Inflammatory macrophage (primary cell): ENCODE results near the gene GOLGA1.
"Not testable (repeated sequence)": the region's sequence is repeated elsewhere in the genome, so short reads cannot be mapped to it uniquely, and the experiment has no call there.

Experiments used
- DNase-seq, 2 donors: peaks; one replicate each; pipeline ENCODE4 v3.0.0-alpha.2; 2020 to 2022
- total RNA-seq, 18 experiments: gene quantifications; one replicate each; lab custom pipeline; 2026; ENCODE audit warnings: mixed read lengths in 6 of 18, inconsistent platforms in 2 of 18; lab: John Stamatoyannopoulos, UW

The GOLGA1 gene, protein sequence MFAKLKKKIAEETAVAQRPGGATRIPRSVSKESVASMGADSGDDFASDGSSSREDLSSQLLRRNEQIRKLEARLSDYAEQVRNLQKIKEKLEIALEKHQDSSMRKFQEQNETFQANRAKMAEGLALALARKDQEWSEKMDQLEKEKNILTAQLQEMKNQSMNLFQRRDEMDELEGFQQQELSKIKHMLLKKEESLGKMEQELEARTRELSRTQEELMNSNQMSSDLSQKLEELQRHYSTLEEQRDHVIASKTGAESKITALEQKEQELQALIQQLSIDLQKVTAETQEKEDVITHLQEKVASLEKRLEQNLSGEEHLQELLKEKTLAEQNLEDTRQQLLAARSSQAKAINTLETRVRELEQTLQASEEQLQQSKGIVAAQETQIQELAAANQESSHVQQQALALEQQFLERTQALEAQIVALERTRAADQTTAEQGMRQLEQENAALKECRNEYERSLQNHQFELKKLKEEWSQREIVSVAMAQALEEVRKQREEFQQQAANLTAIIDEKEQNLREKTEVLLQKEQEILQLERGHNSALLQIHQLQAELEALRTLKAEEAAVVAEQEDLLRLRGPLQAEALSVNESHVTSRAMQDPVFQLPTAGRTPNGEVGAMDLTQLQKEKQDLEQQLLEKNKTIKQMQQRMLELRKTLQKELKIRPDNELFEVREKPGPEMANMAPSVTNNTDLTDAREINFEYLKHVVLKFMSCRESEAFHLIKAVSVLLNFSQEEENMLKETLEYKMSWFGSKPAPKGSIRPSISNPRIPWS
- 14.2 to 37.3 (median 24.2) reads per million in 18 experiments for total RNA-seq

DNA sequence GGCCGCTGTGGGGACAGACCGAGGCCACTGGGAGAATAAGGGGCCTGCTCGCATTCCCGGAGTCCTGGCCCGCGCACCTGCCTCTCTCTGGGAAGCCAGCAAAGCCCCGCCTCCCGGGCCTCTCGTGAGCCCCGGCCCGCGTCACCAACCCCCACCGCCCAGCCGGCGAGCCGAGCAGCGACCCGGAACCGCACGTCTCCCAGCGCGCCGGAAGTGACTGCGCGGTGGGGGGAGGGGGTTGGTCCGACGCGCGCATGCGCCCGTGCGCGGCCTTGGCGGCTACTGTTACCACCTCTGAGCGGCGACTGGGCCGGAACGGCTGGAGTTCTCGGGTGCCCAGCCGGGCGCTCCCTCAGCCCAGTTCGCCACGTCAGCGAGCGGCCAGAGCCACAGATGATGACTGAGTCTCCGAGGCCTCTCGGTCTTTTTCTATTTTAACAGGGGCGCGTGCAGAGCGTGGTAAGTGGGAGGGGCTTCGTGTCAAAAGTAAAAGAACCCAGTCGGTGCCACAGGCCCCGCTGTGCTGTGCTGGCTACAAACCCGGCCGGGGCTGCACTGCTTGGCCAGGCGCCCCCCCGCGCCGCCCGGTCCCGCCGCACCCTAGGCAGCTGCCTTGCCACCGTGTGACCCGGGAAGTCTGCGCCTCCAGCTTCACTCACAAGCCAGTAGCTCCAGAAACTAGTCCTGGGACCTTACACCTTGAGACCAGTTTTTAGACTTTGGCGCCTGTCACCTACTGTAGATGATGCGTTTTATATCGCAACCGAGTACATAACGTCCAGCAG, at the start of gene GOLGA1:
GOLGA1 (minus strand) TSS at position 190 of the 785 bp plus-strand sequence. CDS start 2,372 bp downstream, outside the sequence.
- DNase-seq, result peak; percentile 95 to 96

DNA sequence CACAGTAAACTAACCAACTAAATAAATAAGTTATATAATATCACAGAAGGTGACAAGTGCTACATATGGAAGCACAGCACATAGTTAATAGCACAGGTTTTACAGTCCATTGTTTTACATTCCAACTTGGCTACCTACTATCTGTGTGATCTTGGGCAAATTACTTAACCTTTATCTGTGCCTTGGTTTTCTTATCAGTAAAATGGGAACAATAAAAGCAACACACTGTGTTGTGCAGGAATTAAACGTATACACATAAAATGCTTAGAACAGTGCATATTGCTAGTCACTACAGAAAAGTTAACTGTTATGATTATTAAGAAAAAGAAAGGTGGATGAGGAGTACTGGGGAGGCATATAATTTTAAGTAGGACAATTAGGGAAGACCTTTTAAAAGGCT, 42.8 kb upstream of the GOLGA1 start:
- DNase-seq, result no peak

DNA sequence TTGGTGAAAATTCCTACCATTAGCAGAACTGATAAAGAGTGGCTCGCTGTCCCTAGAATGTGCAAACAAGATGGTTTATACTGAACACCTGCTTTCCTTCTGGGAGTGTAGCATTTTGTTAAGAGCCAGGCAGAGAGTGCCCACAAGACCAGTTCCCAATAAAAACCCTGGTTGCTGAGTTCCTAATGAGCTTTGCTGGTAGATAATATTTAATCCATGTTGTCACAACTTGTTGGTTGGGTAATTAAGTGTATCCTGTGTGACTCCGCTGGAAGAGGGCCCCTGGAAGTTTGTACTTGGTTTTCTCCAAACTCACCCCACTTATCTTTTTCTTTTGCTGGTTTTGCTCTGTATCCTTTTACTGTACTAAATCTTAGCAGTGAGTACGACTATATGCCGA, 39.5 kb upstream of the GOLGA1 start:
- no peak for DNase-seq

DNA sequence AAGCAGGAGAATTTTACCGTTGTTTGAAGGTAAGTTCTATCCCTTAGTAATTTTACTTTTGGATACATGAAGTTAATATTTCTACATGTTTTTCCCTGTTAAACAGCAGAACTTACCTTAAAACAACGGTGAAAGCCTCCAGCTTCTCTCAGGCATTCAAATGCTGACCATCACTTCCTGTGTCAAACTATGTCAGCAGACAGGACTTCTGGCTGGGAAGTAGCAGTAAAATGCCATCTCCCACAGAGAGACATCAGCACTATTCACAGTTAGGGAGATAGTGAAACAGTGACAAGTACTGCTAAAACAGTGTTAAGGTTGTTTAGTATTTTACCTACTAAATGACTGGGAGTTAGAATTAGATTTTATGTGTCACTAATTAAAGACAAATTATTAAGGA, 34.2 kb upstream of the GOLGA1 start:
- DNase-seq, result no peak

DNA sequence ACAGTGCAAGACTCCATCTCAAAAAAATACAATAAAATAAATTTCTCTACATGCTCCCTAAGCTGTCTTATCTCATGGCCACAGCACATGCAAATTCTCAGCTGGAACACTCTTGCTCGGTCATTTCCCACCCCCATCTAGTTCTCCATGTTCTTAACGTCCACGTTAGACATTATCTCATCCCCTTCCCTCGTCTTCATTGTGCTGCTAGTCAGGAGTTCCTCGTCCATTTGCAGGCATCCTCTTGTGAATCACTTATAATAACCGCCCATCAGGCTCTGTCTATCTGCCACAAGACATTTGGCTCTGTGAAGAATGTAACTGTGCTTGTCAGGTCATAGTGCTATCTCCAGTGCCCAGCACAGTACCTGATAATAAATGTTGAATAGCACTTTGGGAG, 32.9 kb upstream of the GOLGA1 start:
- DNase-seq, result no peak

DNA sequence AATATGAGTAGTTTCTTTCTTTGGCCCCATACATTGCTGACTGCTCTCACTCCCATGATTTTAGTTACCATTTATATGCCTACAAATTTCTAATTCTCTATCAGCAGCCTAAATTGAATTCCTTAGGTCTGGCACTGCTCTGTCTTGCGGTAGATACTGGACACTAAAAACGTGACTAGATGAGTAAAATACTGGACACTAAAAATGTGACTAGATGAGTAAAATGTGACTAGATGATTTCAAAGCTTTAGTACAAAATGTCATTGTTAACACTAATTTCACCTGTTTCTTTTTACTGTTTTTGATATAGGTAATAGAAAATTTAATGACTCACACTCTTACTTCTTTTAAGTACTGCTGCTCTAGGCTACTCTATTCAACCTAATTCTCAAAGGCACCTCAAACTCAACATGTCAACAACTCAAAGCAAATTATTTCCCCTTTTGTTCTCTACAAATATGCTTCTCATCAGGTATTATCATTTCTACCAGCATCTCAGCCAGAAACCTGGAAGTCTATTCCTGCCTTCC, 31.4 kb upstream of the GOLGA1 start:
- DNase-seq, result no peak

DNA sequence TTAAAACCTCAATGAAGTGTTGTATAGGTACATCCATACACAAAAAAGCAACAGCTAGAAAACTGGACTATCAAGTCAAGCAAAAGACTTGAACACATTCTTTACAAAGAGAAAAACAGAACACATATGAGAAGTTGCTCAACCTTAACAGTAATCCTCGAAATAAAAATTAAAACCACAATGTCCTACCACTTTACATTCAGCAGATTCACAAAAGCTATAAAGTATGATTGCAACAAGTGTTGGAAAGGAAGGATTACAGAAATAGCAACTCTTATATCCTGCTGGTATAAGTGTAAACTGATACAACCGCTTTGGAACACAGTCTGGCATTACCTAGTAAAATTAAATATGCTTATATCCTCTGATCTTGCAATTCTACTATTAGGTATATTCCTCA, 28.5 kb upstream of the GOLGA1 start:
- peak in 1 of 2 donors; percentile 11 for DNase-seq

DNA sequence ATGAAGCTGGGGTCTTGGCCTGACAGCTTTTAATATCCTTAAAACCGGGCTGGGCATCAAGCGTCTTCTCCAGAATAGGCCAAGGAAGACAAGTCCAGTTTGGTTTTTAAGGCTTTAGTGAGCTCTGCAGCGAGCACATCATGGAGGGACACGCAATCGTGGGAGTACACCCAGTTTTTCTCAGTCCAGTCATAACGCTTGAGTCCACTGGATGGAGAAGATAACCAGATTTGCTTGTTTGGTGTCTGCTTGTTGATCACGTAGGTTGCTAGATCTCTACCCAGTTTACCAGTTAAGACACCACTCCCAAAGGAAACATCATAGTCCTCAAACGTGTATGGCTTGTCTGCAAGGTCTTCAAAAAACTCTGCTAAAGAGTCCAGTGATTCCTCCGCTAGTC, 27.4 kb upstream of the GOLGA1 start:
- DNase-seq, result no peak

DNA sequence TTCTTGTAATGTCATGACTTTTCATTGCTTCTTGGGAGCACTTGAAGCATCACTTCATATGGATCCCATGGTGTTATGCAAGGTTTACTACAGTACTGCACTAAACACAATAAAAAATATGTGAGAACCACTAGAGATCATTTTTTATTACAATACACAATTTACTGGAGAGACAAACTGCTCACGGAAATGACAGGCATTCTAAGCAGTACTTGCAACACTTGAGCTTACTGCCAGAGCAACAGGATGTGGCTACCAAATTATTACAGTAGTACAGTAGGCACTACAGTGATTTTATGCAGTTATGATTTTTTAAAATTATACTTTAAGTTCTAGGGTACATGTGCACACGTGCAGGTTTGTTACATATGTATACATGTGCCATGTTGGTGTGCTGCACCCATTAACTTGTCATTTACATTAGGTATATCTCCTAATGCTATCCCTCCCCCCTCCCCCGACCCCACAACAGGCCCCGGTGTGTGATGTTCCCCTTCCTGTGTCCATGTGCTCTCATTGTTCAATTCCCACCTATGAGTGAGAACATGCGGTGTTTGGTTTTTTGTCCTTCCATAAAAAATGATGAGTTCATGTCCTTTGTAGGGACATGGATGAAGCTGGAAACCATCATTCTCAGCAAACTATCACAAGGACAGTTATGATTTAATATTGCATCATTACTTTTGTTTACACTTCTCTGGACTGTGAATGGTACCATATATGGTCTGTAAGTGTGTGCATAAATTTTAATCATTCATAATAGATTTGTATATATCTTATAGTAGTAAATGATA, 25.1 kb upstream of the GOLGA1 start:
- peak in 1 of 2 donors; percentile 23 for DNase-seq

DNA sequence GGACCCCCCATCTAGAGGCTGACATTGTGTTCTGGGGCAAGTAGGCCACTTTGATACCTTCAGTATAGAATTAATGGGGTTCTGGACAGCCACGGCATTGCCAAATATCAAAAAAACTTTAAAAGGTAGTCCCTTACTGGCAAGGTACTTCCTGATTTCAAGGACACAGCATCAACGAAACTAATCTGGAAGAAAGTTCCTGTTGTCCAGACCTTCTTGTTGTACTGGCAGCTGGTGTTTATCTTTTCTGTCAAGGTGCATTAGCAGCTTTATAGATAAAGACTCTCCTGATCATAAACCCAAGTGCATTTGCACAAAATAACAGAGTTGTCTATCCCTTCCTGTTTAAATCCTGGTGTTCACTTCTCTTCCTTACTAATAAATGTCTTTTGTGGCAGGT, 23.7 kb upstream of the GOLGA1 start:
- no peak for DNase-seq

DNA sequence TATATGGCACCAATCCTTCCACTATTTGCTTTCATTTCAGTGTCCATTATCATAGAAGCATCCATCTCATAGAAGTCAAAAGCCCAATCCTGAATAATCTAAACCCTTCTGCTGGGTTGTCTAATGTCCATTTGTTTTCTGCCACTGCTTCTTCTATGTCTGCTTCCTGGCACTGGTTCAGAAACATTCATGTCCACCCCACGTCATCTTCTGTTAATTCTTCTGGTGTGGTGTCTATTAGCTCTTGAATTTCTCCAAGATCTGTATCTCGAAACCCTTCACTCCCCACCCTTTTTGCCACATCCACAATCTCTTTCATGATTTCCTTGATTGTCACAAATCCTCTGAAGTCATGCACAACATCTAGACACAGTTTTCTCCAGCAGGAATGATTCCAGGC, 23.2 kb upstream of the GOLGA1 start:
- no peak for DNase-seq

DNA sequence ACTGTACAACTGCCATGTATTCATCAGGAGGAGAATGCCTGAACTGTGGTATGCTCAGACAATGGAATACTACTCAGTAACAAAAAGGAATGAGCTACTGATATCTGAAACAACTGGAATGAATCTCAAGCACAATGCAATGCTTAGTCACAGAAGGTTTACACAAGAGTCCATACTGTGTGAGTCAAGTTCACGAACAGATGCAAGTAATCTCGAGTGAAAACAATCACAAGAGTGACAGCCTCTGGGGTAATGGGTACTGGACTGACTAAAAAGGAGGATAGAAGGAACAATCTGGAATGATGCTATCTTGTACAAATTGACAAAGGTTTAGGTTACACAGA, 19.5 kb upstream of the GOLGA1 start:
- DNase-seq, result no peak

DNA sequence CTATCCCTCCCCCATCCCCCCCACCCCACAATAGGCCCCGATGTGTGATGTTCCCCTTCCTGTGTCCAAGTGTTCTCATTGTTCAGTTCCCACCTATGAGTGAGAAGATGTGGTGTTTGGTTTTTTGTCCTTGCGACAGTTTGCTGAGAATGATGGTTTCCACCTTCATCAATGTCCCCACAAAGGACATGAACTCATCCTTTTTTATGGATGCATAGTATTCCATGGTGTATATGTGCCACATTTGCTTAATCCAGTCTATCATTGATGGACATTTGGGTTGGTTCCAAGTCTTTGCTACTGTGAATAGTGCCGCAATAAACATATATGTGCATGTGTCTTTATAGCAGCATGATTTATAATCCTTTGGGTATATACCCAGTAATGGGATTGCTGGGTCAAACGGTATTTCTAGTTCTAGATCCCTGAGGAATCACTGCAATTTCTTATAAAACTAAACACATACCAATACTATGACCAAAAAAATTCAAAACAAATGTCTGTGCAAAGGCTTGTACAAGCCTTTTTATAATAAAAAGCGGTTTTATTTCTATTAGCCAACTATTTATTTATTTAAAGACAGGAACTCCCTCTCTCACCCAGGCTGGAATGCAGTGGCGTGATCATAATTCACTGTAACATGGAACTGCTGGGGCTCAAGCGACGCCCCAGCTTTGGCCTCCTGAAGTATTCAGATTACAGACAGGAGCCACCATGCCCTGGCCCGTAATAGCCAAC, 19.0 kb upstream of the GOLGA1 start:
- not testable (repeated sequence) for DNase-seq

DNA sequence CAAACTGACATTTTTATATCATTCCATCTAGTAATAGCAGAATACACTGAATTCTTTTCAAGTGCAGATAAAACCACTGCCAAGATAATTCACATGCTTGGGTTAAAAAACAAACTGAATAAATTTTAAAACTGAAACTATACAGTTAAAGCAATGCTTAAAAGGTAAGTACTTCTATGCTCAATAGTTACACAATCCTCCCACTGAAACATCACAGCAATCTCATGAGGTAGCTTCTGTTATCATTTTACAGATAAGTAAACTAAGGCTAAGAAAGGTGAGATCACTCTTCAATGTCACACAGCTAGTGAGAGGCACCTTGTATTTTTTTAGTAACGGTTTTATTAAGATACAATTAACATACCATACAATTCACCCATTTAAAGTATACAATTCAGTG, 13.4 kb upstream of the GOLGA1 start:
- no peak for DNase-seq

DNA sequence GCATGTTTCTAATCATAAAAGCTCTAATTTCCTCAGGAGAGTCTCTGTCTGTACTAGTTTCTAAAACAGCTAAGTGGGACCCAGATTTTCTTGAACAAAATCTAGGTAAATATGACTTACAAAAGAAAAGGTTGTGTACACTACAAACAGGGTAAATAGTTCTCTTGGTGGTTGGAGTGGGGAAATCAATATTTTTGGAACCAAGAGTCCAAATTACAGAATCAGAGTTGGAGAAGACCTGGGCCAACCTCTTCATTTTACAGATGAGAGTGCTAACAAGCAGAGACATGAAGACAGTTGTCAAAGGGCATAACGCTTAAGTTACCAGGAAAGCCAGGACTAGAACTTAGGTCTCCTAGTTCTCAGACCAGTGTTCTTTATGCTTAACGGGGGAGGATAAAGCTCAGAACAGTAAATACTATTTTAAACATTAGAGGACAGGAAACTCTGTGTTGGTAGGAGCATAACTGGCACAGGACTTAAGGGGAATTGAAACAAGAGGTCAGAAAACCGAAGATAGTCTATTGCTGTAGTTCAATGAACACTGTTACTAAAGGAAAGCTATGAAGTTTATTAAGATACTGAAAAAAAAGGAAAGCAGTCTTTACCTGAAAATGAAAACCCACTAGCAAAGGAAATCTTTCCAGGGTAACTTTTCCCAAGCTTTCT, 9.3 kb upstream of the GOLGA1 start:
- no peak for DNase-seq

DNA sequence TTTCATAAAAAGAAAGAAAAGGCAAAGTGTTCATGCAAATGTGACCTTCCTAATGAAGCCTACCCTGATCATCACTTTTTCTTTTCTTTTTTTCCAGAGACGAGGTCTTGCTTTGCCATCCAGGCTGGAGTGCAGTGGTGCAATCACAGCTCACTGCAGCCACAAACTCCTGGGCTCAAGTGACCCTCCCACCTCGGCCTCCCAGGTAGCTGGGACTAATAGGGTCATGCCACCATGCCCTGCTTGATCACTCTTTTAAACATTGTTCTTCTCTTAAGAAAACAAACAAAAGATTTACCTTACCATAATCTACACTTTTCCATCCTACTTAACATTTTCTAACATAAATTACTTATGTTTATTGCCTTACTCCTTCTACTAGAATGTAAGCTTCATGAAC, 8.5 kb upstream of the GOLGA1 start:
- no peak for DNase-seq

DNA sequence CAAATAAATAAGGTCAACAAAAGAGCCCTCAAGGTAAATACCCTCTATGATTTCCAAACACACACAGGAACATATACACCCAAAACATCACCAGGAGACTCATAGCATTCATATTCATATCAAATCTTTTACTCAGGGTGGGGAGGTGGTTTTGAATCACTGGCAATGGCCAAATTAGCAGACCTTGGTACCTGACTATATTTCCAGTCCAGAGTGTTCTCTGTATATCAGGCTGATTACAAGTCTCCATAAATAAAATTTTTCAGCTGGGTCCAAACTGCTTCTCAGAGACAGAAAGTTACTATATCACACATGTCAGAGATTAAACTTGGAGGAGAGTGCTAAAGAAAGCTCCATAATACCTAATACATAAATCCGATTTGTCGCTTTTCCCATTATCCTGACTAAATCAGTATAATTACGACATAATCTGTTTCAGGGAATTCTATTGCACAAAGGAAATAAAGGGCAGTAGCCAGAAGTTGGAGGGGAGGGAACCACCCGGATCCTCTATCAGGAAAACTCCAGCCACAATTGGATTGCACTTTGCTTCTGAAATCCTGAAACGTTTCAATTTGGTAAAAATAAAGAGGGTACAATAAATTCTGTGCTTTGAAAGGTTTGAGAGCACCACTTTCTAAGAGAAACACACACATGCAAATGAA, 7.0 kb upstream of the GOLGA1 start:
- DNase-seq, result no peak

DNA sequence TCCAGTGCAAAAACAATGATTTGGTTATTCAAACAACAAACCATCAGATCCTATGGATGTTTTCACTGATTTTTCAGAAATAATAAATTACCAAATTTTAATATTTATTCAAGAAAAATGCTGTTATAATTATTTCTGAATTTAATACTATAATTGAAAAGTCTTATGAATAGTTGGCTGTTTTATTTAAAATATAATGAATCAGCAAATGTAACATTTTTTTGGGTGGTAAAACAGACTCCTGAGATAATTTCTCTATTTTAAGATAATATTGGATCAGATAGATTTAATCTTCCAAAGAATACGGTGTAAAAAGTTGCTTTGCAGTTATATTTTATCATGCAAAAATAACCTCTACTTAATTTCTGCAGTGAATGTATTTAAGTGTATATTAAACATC, 5.3 kb upstream of the GOLGA1 start:
- no peak for DNase-seq

DNA sequence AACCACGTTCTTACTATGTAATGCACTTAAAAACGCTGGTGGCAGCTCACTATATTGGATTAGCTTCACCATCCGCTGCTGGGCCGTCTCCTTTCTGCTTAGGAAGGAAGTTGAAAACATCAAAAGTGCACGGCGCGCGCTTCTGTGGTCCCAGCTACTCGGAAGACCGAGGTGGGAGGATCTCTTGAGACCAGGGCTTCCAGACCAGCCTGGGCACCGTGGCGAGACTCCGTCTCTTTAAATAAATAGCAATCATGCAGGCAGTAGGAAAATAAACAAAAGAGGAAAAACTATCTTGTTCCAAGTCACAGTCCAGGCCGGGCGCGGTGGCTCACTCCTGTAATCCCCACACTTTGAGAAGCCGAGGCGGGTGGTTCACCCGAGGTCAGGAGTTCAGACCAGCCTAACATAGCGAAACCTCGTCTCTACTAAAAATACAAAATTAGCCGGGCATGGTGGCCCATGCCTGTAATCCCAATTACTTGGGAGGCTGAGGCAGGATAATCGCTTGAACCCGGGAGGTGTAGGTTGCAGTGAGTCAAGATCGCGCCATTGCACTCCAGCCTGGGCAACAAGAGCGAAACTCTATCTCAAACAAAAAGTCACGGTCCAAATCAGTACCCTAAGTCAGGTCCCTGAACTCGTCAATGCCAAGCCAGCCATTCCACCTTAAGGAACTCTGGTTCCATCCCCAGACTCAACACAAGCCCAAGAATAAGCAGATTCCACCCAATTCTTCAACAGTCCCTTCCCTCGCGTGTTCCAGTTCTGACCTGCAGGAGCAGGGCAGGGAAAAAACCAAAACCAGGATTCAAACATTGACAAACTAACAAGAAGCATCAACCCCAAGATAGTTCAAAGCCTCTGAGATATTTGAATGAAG, 1.0 kb upstream of the GOLGA1 start:
- DNase-seq, result peak; percentile 58 to 72
